Suppressor macrophage treated with lipopolysaccharide for 4 hours (primary cell): ENCODE results near the gene RPS8.
"Not testable (repeated sequence)": the region's sequence is repeated elsewhere in the genome, so short reads cannot be mapped to it uniquely, and the experiment has no call there.

Experiments used
- DNase-seq: peaks from one replicate; pipeline ENCODE4 v3.0.0-alpha.2; 2020

The RPS8 gene

GRCh38 chr1:44820328-44821239, 45.2 kb downstream of the RPS8 start:
- DNase-seq: no peak

- no peak for DNase-seq
Observed at GRCh38 chr1:44821240-44821715, 45.9 kb downstream of the RPS8 start.

GRCh38 chr1:44822131-44822701, 46.9 kb downstream of the RPS8 start:
- DNase-seq: no peak

GRCh38 chr1:44822981-44823451, 47.7 kb downstream of the RPS8 start:
- no peak for DNase-seq

- DNase-seq: not testable (repeated sequence)
Observed at GRCh38 chr1:44824392-44824791, 49.1 kb downstream of the RPS8 start.

GRCh38 chr1:44826375-44827196, 51.2 kb downstream of the RPS8 start:
- peak; percentile 80 for DNase-seq

GRCh38 chr1:44827197-44828002, 52.1 kb downstream of the RPS8 start:
- no peak for DNase-seq

GRCh38 chr1:44828003-44828651, 52.8 kb downstream of the RPS8 start:
- no peak for DNase-seq
